Measurements from ENCODE around the gene CSF1.

The CSF1 gene

GRCh38 chr1:109893532-109894171, 17.0 kb upstream of the CSF1 start:
- 94% methylated on average over 7 of the region's 7 CpGs for WGBS
- H3K9ac ChIP-seq (ENCODE audit: low read depth, low read length): no peak overlapping the region
- no peaks in the 10 kb centered on the region for H3K4me1 ChIP-seq (ENCODE audit: insufficient read depth, low read length)

GRCh38 chr1:109894823-109895719, 15.6 kb upstream of the CSF1 start:
- no peaks in the 10 kb centered on the region for H3K4me1 ChIP-seq (ENCODE audit: insufficient read depth, low read length)
- 89% methylated on average over 8 of the region's 8 CpGs for WGBS
- no peak overlapping the region for H3K9ac ChIP-seq (ENCODE audit: low read depth, low read length)
- H3K27ac ChIP-seq (ENCODE audit: low read depth, low read length): no peak overlapping the region
- H3K4me3 ChIP-seq (ENCODE audit: low read length): no peak overlapping the region
- H3K9me3 ChIP-seq (ENCODE audit: insufficient read depth, low read depth, low read length): no peaks in the 10 kb centered on the region
- no peaks in the 10 kb centered on the region for H3K36me3 ChIP-seq (ENCODE audit: insufficient read depth, low read length)
- no peaks in the 10 kb centered on the region for H3K27me3 ChIP-seq (ENCODE audit: insufficient read depth, low read length)

More at GRCh38 chr1:109893532-109894171, 17.0 kb upstream of the CSF1 start:
- H3K9me3 ChIP-seq (ENCODE audit: insufficient read depth, low read depth, low read length): no peaks in the 10 kb centered on the region
- H3K27ac ChIP-seq (ENCODE audit: low read depth, low read length): no peak overlapping the region
- no peaks in the 10 kb centered on the region for H3K36me3 ChIP-seq (ENCODE audit: insufficient read depth, low read length)
- H3K27me3 ChIP-seq (ENCODE audit: insufficient read depth, low read length): no peaks in the 10 kb centered on the region
- H3K4me3 ChIP-seq (ENCODE audit: low read length): no peak overlapping the region

GRCh38 chr1:109895720-109896504, 14.7 kb upstream of the CSF1 start:
- H3K36me3 ChIP-seq (ENCODE audit: insufficient read depth, low read length): no peaks in the 10 kb centered on the region
- no peaks in the 10 kb centered on the region for H3K9me3 ChIP-seq (ENCODE audit: insufficient read depth, low read depth, low read length)
- H3K9ac ChIP-seq (ENCODE audit: low read depth, low read length): no peak overlapping the region
- H3K4me3 ChIP-seq (ENCODE audit: low read length): no peak overlapping the region
- no peaks in the 10 kb centered on the region for H3K4me1 ChIP-seq (ENCODE audit: insufficient read depth, low read length)
- H3K27ac ChIP-seq (ENCODE audit: low read depth, low read length): no peak overlapping the region
- WGBS: 78% methylated on average over 16 of the region's 16 CpGs
- H3K27me3 ChIP-seq (ENCODE audit: insufficient read depth, low read length): no peaks in the 10 kb centered on the region

- Histone ChIP-seq H3K27ac (ENCODE audit: low read depth, low read length) (no peak overlapping the region), H3K4me1 (ENCODE audit: insufficient read depth, low read length) (no peaks in the 10 kb centered on the region), H3K36me3 (ENCODE audit: insufficient read depth, low read length) (no peaks in the 10 kb centered on the region), H3K4me3 (ENCODE audit: low read length) (no peak overlapping the region), H3K9me3 (ENCODE audit: insufficient read depth, low read depth, low read length) (no peaks in the 10 kb centered on the region), H3K9ac (ENCODE audit: low read depth, low read length) (no peak overlapping the region), H3K27me3 (ENCODE audit: insufficient read depth, low read length) (no peaks in the 10 kb centered on the region)
- 82% methylated on average over 8 of the region's 8 CpGs for WGBS
Observed at GRCh38 chr1:109896681-109897080, 14.0 kb upstream of the CSF1 start.

- H3K4me1 ChIP-seq (ENCODE audit: insufficient read depth, low read length): no peaks in the 10 kb centered on the region
- 81% methylated on average over 7 of the region's 7 CpGs for WGBS
Observed at GRCh38 chr1:109897259-109897955, 13.2 kb upstream of the CSF1 start.

GRCh38 chr1:109898842-109899241, 11.8 kb upstream of the CSF1 start:
- H3K9me3 ChIP-seq (ENCODE audit: insufficient read depth, low read depth, low read length): no peaks in the 10 kb centered on the region
- no peaks in the 10 kb centered on the region for H3K27me3 ChIP-seq (ENCODE audit: insufficient read depth, low read length)
- H3K27ac ChIP-seq (ENCODE audit: low read depth, low read length): no peak overlapping the region
- H3K4me3 ChIP-seq (ENCODE audit: low read length): no peak overlapping the region
- no peaks in the 10 kb centered on the region for H3K4me1 ChIP-seq (ENCODE audit: insufficient read depth, low read length)
- 95% methylated on average over 2 of the region's 2 CpGs for WGBS
- H3K9ac ChIP-seq (ENCODE audit: low read depth, low read length): no peak overlapping the region
- no peaks in the 10 kb centered on the region for H3K36me3 ChIP-seq (ENCODE audit: insufficient read depth, low read length)

More at GRCh38 chr1:109897259-109897955, 13.2 kb upstream of the CSF1 start:
- no peaks in the 10 kb centered on the region for H3K36me3 ChIP-seq (ENCODE audit: insufficient read depth, low read length)
- no peaks in the 10 kb centered on the region for H3K9me3 ChIP-seq (ENCODE audit: insufficient read depth, low read depth, low read length)
- no peak overlapping the region for H3K4me3 ChIP-seq (ENCODE audit: low read length)
- H3K27me3 ChIP-seq (ENCODE audit: insufficient read depth, low read length): no peaks in the 10 kb centered on the region
- H3K9ac ChIP-seq (ENCODE audit: low read depth, low read length): no peak overlapping the region
- H3K27ac ChIP-seq (ENCODE audit: low read depth, low read length): no peak overlapping the region

GRCh38 chr1:109901141-109901523, 9.5 kb upstream of the CSF1 start:
- H3K36me3 ChIP-seq (ENCODE audit: insufficient read depth, low read length): no peaks in the 10 kb centered on the region
- H3K4me1 ChIP-seq (ENCODE audit: insufficient read depth, low read length): no peaks in the 10 kb centered on the region
- H3K9ac ChIP-seq (ENCODE audit: low read depth, low read length): no peak overlapping the region
- no peaks in the 10 kb centered on the region for H3K9me3 ChIP-seq (ENCODE audit: insufficient read depth, low read depth, low read length)
- H3K27ac ChIP-seq (ENCODE audit: low read depth, low read length): no peak overlapping the region
- WGBS: 93% methylated on average over 2 of the region's 2 CpGs
- no peaks in the 10 kb centered on the region for H3K27me3 ChIP-seq (ENCODE audit: insufficient read depth, low read length)
- no peak overlapping the region for H3K4me3 ChIP-seq (ENCODE audit: low read length)

- Histone ChIP-seq H3K9ac (ENCODE audit: low read depth, low read length) (no peak overlapping the region), H3K27me3 (ENCODE audit: insufficient read depth, low read length) (no peaks in the 10 kb centered on the region), H3K4me3 (ENCODE audit: low read length) (no peak overlapping the region), H3K36me3 (ENCODE audit: insufficient read depth, low read length) (no peaks in the 10 kb centered on the region), H3K27ac (ENCODE audit: low read depth, low read length) (no peak overlapping the region), H3K4me1 (ENCODE audit: insufficient read depth, low read length) (no peaks in the 10 kb centered on the region), H3K9me3 (ENCODE audit: insufficient read depth, low read depth, low read length) (no peaks in the 10 kb centered on the region)
- WGBS: 93% methylated on average over 3 of the region's 4 CpGs
Observed at GRCh38 chr1:109901524-109902145, 9.0 kb upstream of the CSF1 start.

GRCh38 chr1:109902204-109902985, 8.3 kb upstream of the CSF1 start:
- no peaks in the 10 kb centered on the region for H3K36me3 ChIP-seq (ENCODE audit: insufficient read depth, low read length)
- no peaks in the 10 kb centered on the region for H3K4me1 ChIP-seq (ENCODE audit: insufficient read depth, low read length)
- H3K27ac ChIP-seq (ENCODE audit: low read depth, low read length): no peak overlapping the region
- no peak overlapping the region for H3K4me3 ChIP-seq (ENCODE audit: low read length)
- no peak overlapping the region for H3K9ac ChIP-seq (ENCODE audit: low read depth, low read length)
- H3K9me3 ChIP-seq (ENCODE audit: insufficient read depth, low read depth, low read length): no peaks in the 10 kb centered on the region
- 84% methylated on average over 9 of the region's 9 CpGs for WGBS
- H3K27me3 ChIP-seq (ENCODE audit: insufficient read depth, low read length): peaks cover 6% of the 10 kb centered on the region

GRCh38 chr1:109903376-109903930, 7.2 kb upstream of the CSF1 start:
- Histone ChIP-seq H3K36me3 (ENCODE audit: insufficient read depth, low read length) (no peaks in the 10 kb centered on the region), H3K4me3 (ENCODE audit: low read length) (no peak overlapping the region), H3K9ac (ENCODE audit: low read depth, low read length) (no peak overlapping the region), H3K27ac (ENCODE audit: low read depth, low read length) (no peak overlapping the region), H3K27me3 (ENCODE audit: insufficient read depth, low read length) (peaks cover 17% of the 10 kb centered on the region), H3K4me1 (ENCODE audit: insufficient read depth, low read length) (no peaks in the 10 kb centered on the region), H3K9me3 (ENCODE audit: insufficient read depth, low read depth, low read length) (no peaks in the 10 kb centered on the region)
- WGBS: 90% methylated on average over 2 of the region's 2 CpGs

All from HUES64 (cell line).